H54 (cell line): ENCODE results near the gene BMP7.

Source experiments
- DNase-seq: peaks from one replicate; pipeline ENCODE4 v3.0.0; 2011; ENCODE audit warnings: low spot score, mixed read lengths; ENCODE audit not compliant: insufficient read length
- FAIRE-seq: peaks from 3 replicates; lab custom pipeline; 2011; peaks lifted over from hg19 to GRCh38; lab: Jason Lieb, UNC
- POLR2A ChIP-seq: IDR thresholded peaks from 2 replicates; pipeline ENCODE4 v1.6.1; 2011; ENCODE audit warnings: low read depth, mild to moderate bottlenecking, low read length

Gene BMP7

GRCh38 chr20:57278457-57278856, 12.0 kb upstream of the BMP7 start:
- no peak for DNase-seq

GRCh38 chr20:57277398-57278105, 11.1 kb upstream of the BMP7 start:
- TF ChIP-seq POLR2A, result no peak
- FAIRE-seq (no peak), DNase-seq (no peak)

More at GRCh38 chr20:57278457-57278856, 12.0 kb upstream of the BMP7 start:
- FAIRE-seq, result no peak
- no peak for TF ChIP-seq POLR2A

DNA sequence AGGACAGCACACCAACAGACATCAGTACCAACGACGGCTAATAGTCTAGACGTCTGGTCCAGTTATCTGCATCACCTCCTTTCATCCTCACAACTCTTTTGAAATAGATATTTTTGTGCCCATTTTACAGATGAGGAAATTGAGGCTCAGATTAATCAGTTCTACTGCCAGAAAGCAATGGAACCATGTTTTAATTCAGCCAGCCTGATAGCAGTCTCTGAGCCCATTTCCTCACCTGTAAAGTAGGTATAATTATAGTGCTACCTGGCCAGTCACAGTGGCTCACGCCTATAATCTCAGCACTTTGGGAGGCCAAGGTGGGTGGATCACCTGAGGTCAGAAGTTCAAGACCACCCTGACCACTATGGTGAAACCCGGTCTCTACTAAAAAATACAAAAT, 9.8 kb upstream of the BMP7 start:
- TF ChIP-seq POLR2A, result no peak
- no peak for DNase-seq
- no peak for FAIRE-seq

- no peak for TF ChIP-seq POLR2A
- FAIRE-seq (no peak), DNase-seq (no peak)
Observed at GRCh38 chr20:57275813-57276212, 9.4 kb upstream of the BMP7 start.

GRCh38 chr20:57275334-57275733, 8.9 kb upstream of the BMP7 start:
- DNase-seq, result no peak

GRCh38 chr20:57274846-57275245, 8.4 kb upstream of the BMP7 start:
- FAIRE-seq (no peak), DNase-seq (no peak)
- no peak for TF ChIP-seq POLR2A

More at GRCh38 chr20:57275334-57275733, 8.9 kb upstream of the BMP7 start:
- FAIRE-seq, result no peak
- no peak for TF ChIP-seq POLR2A

GRCh38 chr20:57274299-57274698, 7.9 kb upstream of the BMP7 start:
- FAIRE-seq, result no peak
- no peak for DNase-seq
- no peak for TF ChIP-seq POLR2A

GRCh38 chr20:57272883-57273535, 6.6 kb upstream of the BMP7 start:
- FAIRE-seq (no peak), DNase-seq (no peak)
- TF ChIP-seq POLR2A, result no peak

- FAIRE-seq (no peak), DNase-seq (no peak)
- TF ChIP-seq POLR2A, result no peak
Observed at GRCh38 chr20:57270204-57270984, 4.0 kb upstream of the BMP7 start.

GRCh38 chr20:57269148-57269984, 2.9 kb upstream of the BMP7 start:
- DNase-seq, result no peak
- FAIRE-seq, result no peak
- TF ChIP-seq POLR2A, result no peak

DNA sequence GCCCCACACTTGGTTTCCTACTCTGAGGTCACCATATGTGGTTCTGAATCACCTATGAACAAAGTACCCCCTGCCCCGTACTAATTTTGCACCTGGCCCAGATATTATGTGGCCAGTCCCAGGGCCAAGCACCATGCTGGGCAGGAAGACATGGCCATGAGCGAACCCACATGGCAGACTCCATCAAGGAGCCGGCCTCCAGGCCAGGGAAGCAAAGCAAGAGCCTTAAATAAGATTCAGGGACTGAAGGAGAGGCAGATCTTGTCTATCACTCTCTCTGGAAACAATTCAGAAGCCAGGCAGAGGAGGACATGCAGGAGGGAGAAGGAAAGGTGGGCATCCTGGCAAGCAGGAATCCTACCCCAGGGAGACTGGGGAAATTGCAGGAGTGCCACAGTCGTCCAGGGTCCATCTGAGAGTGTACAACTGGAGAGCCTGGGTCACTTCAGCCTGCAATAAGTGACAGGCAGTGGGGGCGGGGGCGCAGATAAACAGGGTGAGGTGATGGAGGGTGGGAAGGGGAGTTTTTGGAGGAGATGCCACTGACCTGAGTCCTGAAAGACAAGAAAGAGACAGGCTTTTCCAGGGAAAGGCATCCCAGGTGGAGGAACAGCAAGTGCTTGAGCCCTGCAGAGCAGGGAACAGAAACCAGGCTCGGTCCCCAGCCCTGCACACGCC, 2.1 kb upstream of the BMP7 start:
- no peak for DNase-seq
- FAIRE-seq, result no peak
- TF ChIP-seq POLR2A, result no peak

DNA sequence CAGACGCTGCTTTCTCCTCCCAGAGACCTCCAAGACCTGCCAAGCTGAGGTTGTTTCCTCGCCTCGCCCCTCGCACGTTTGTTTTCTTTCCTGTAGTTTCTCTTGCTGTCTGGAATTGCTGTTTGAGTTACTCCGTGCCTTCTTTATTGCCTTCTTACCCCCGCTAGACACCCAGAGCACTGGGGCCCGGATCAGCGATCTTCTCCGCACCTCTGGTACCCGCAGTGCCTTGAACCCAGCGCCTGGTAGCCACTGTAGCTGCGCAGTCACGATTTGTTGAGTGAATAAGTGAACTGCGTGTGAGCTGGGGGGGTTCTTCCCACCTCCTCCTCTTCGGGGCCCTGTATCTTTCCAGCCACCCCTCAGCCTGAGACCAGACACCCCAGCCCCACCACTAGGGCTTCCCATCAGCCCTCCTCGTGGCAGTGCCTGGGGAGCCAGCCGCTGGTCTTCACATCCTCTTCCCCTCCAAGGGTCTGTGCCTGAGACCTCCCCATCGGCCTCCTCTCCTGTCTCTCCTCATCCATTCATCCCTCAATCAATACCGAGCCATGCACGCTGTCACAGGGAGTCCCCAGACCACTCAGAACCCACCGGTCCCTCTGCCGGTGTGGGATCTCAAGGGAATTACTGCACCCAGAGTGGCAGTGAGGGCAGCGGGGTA, 849 bp upstream of the BMP7 start:
- no peak for TF ChIP-seq POLR2A
- FAIRE-seq (no peak), DNase-seq (no peak)

DNA sequence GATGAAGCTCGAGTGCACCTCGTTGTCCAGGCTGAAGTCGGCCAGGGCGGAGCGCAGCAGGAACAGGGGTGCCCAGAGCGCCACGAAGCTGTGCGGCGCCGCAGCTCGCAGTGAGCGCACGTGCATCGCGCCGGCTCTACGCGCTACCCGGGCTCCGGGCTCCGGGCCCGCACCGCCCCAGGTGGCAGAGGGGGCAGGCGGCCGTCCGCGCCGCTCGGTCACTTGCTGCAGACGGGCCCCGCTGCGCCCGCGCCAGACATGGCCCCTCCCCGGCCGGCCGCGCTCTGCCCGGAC, 497 bp downstream of the BMP7 start:
- no peak for FAIRE-seq
- no peak for DNase-seq
- no peak for TF ChIP-seq POLR2A
